ENCODE results near the gene MUS81. TPM values are rescaled to one million over a fixed set of nuclear protein-coding genes. Genes with fewer than 3 reads are reported as not detected.

MUS81 gene
- total and polyA plus RNA-seq, 2 donors (not counting 3 experiments of a cell fraction or from before 2014, with no cell fraction given), result 57.9 to 76.9 TPM

GRCh38 chr11:65880027-65880426 lies 19.8 kb downstream of the MUS81 start:
- FAIRE-seq, result no peak
- TF ChIP-seq FOS (IDR thresholded peaks at IDR 0.05; ENCODE audit: borderline replicate concordance, insufficient read depth, low read length), result no peak
- no peak for TF ChIP-seq JUN (IDR thresholded peaks at IDR 0.05; ENCODE audit: borderline replicate concordance, insufficient read depth, insufficient read length, low read depth)
- no peak for TF ChIP-seq POLR2A (IDR thresholded peaks at IDR 0.05; ENCODE audit: low read depth, low read length)
- TF ChIP-seq MYC (IDR thresholded peaks at IDR 0.05; ENCODE audit: low read depth, low read length), result no peak
- TF ChIP-seq EZH2 (IDR thresholded peaks at IDR 0.05; ENCODE audit: borderline replicate concordance, low read depth, low read length, severe bottlenecking), result no peak
- no peak for TF ChIP-seq CTCF (IDR thresholded peaks at IDR 0.05; ENCODE audit: extremely low read depth in 1 of 2, insufficient read depth in 1 of 2, low read depth in 1 of 2, low read length in 2 of 2)
- no peak for TF ChIP-seq GATA2 (IDR thresholded peaks at IDR 0.05; ENCODE audit: insufficient read depth, insufficient read length, low read depth, low read length)
- no peak for TF ChIP-seq MAX (IDR thresholded peaks at IDR 0.05; ENCODE audit: insufficient read depth, insufficient read length)
- no peak for TF ChIP-seq POLR2AphosphoS5 (IDR thresholded peaks at IDR 0.05; ENCODE audit: insufficient read depth, low read depth, low read length)
- H3K4me2 ChIP-seq (ENCODE audit: insufficient read depth, low read length), result no peak overlapping the region
- no peak overlapping the region for H3K27ac ChIP-seq (ENCODE audit: insufficient read depth, low read depth, low read length)
- ChIA-PET POLR2A (no interaction called here), CTCF (interaction anchor here (1.1 to 1.6 kb wide), 3 partner anchors 9 to 22 kb away, joined by 3 to 5 read pairs (median 4); partner anchors contain the start of gene FIBP)
- intact Hi-C loops (cut with micrococcal nuclease), result no loop called here
- H2AFZ ChIP-seq (ENCODE audit: low read depth, low read length), result no peak overlapping the region
- no peak overlapping the region for H3K9ac ChIP-seq (replicated peaks; ENCODE audit: extremely low read depth, insufficient read depth, low read length)
- no peak for DNase-seq (ENCODE audit: low read depth, low spot score)
- H3K79me2 ChIP-seq (ENCODE audit: control insufficient read depth, insufficient read depth, low read length), result no peaks in the 10 kb centered on the region
- peaks cover 4 to 23% of the 10 kb centered on the region in 2 experiments for H3K36me3 ChIP-seq (ENCODE audit: control insufficient read depth in 2 of 2, extremely low read depth in 1 of 2, insufficient read depth in 2 of 2, low read length in 2 of 2)
- no peaks in the 10 kb centered on the region for H3K4me1 ChIP-seq (ENCODE audit: control insufficient read depth, extremely low read depth, insufficient read depth, low read length)
- dilution Hi-C loops (cut with MboI; ENCODE audit: extremely low pct_ligation_motif_present, low sequenced_read_pairs), result no loop called here
- H3K27me3 ChIP-seq (ENCODE audit: control insufficient read depth in 2 of 2, insufficient read depth in 2 of 2, low read length in 2 of 2), result no peaks in the 10 kb centered on the region
- H3K4me3 ChIP-seq (replicated peaks in 1 of 3; ENCODE audit: insufficient read depth in 1 of 3, low read depth in 1 of 3, low read length in 3 of 3), result no peak overlapping the region
- no peaks in the 10 kb centered on the region for H4K20me1 ChIP-seq (replicated peaks; ENCODE audit: control insufficient read depth, extremely low read depth, insufficient read depth, low read length)
- H3K9me3 ChIP-seq (replicated peaks; ENCODE audit: control insufficient read depth, insufficient read depth, low read length), result no peaks in the 10 kb centered on the region
- no TSS peak for BruUV-seq (replicated peaks)
- no peaks in the 10 kb centered on the region for H3K9me1 ChIP-seq (replicated peaks; ENCODE audit: control insufficient read depth, extremely low read depth, insufficient read depth, low read length)

Data from endothelial cell of umbilical vein (primary cell).